ENCODE results near the gene ACOX2.

ACOX2 gene

GRCh38 chr3:58566398-58567250 lies 29.6 kb upstream of the ACOX2 start:
- no peak for DNase-seq

- no peak for DNase-seq
Measured at GRCh38 chr3:58565621-58566397, 28.8 kb upstream of the ACOX2 start.

- no peak for DNase-seq
Measured at GRCh38 chr3:58564456-58565160, 27.6 kb upstream of the ACOX2 start.

- DNase-seq, result no peak
Measured at GRCh38 chr3:58564054-58564453, 27.1 kb upstream of the ACOX2 start.

- no peak for DNase-seq
Measured at GRCh38 chr3:58563386-58564035, 26.5 kb upstream of the ACOX2 start.

- no peak for DNase-seq
Measured at GRCh38 chr3:58562498-58562897, 25.5 kb upstream of the ACOX2 start.

GRCh38 chr3:58560771-58561311 lies 23.9 kb upstream of the ACOX2 start:
- no peak for DNase-seq

GRCh38 chr3:58559586-58559985 lies 22.6 kb upstream of the ACOX2 start:
- no peak for DNase-seq

- no peak for DNase-seq
Measured at GRCh38 chr3:58557491-58557890, 20.5 kb upstream of the ACOX2 start.

GRCh38 chr3:58556761-58557221 lies 19.8 kb upstream of the ACOX2 start:
- DNase-seq, result no peak

GRCh38 chr3:58556001-58556400 lies 19.0 kb upstream of the ACOX2 start:
- no peak for DNase-seq

- DNase-seq, result no peak
Measured at GRCh38 chr3:58555203-58555602, 18.2 kb upstream of the ACOX2 start.

- no peak for DNase-seq
Measured at GRCh38 chr3:58553003-58553402, 16.0 kb upstream of the ACOX2 start.

- no peak for DNase-seq
Measured at GRCh38 chr3:58551636-58552180, 14.7 kb upstream of the ACOX2 start.

- DNase-seq, result no peak
Measured at GRCh38 chr3:58544541-58544940, 7.6 kb upstream of the ACOX2 start.

GRCh38 chr3:58540176-58540858 lies 3.3 kb upstream of the ACOX2 start:
- no peak for DNase-seq

GRCh38 chr3:58539626-58540025 lies 2.6 kb upstream of the ACOX2 start:
- DNase-seq, result no peak

- DNase-seq, result no peak
Measured at GRCh38 chr3:58537412-58538301, 667 bp upstream of the ACOX2 start.

GRCh38 chr3:58535531-58536500 lies 1.2 kb downstream of the ACOX2 start:
- no peak for DNase-seq

Measured in central memory CD4-positive, alpha-beta T cell (primary cell).